GM23248 (cell line): Measurements from ENCODE around the gene MEG3. TPM values are rescaled to one million over a fixed set of nuclear protein-coding genes. Genes with fewer than 3 reads are reported as not detected.

Experiments
- DNase-seq: peaks from one replicate; pipeline ENCODE4 v3.0.0-alpha.2; 2015
- H2AFZ ChIP-seq: fragments of 200-600 bp; sonication (generic); 2 replicates; pipeline ENCODE4 v1.6.1; 2016; ENCODE audit warnings: antibody characterized with exemption
- H3F3A ChIP-seq: fragments of 200-600 bp; sonication (generic); 2 replicates; pipeline ENCODE4 v1.6.1; 2016; ENCODE audit warnings: mild to moderate bottlenecking, antibody characterized with exemption, mixed run types; ENCODE audit not compliant: insufficient read depth
- H3K27ac ChIP-seq: fragments of 200-600 bp; sonication (generic); 2 replicates; pipeline ENCODE4 v1.5.1; 2016; ENCODE audit warnings: mild to moderate bottlenecking
- H3K27me3 ChIP-seq: fragments of 200-600 bp; sonication (generic); replicated peaks from 2 replicates; pipeline ENCODE4 v1.6.1; 2016; ENCODE audit warnings: mild to moderate bottlenecking; ENCODE audit not compliant: insufficient read depth
- H3K36me3 ChIP-seq: fragments of 200-600 bp; sonication (generic); 2 replicates; pipeline ENCODE4 v1.6.1; 2016; ENCODE audit warnings: low read depth, mild to moderate bottlenecking
- H3K4me1 ChIP-seq: fragments of 200-600 bp; sonication (generic); 2 replicates; pipeline ENCODE4 v1.6.1; 2016; ENCODE audit warnings: mild to moderate bottlenecking; ENCODE audit not compliant: insufficient read depth
- H3K4me2 ChIP-seq: fragments of 200-600 bp; sonication (generic); one replicate; pipeline ENCODE4 v1.6.1; 2016; ENCODE audit warnings: mild to moderate bottlenecking; ENCODE audit not compliant: unreplicated experiment
- H3K4me3 ChIP-seq: fragments of 200-600 bp; sonication (generic); 2 replicates; pipeline ENCODE4 v1.5.1; 2016; ENCODE audit warnings: mild to moderate bottlenecking
- H3K79me2 ChIP-seq: fragments of 200-600 bp; sonication (generic); 2 replicates; pipeline ENCODE4 v1.6.1; 2016; ENCODE audit warnings: mild to moderate bottlenecking; ENCODE audit not compliant: insufficient read depth
- H3K9ac ChIP-seq: fragments of 200-600 bp; sonication (generic); 2 replicates; pipeline ENCODE4 v1.6.1; 2016; ENCODE audit warnings: mild to moderate bottlenecking
- H3K9me2 ChIP-seq: fragments of 200-600 bp; sonication (generic); 2 replicates; pipeline ENCODE4 v1.6.1; 2016; ENCODE audit warnings: mixed run types, mild to moderate bottlenecking, moderate library complexity; ENCODE audit not compliant: insufficient read depth
- H3K9me3 ChIP-seq: fragments of 200-600 bp; sonication (generic); one replicate; pipeline ENCODE4 v1.6.1; 2017; ENCODE audit warnings: low read depth
- H4K20me1 ChIP-seq: fragments of 200-600 bp; sonication (generic); 2 replicates; pipeline ENCODE4 v1.6.0; 2016; ENCODE audit not compliant: insufficient read depth
- EZH2 ChIP-seq: fragments of 200-600 bp; sonication (generic); IDR thresholded peaks from 2 replicates; pipeline ENCODE4 v1.6.1; 2018; ENCODE audit warnings: antibody characterized with exemption, mild to moderate bottlenecking; ENCODE audit not compliant: insufficient read depth, poor library complexity, severe bottlenecking
- EZH2phosphoT487 ChIP-seq: fragments of 200-600 bp; sonication (generic); IDR thresholded peaks from 2 replicates; pipeline ENCODE4 v1.6.1; 2018; ENCODE audit warnings: antibody characterized with exemption, moderate library complexity, mild to moderate bottlenecking, low read depth; ENCODE audit not compliant: insufficient read depth
- whole genome bisulfite sequencing, 2 experiments: methylation state at CpG; one replicate each; pipeline ENCODE4 v1.1.6; 2015 to 2017; ENCODE audit warnings: low lambda C conversion rate in 2 of 2, low coverage in 1 of 2; ENCODE audit errors: missing lambda C conversion rate in 2 of 2; 5-methylcytosine and 5-hydroxymethylcytosine counted together
- in situ Hi-C: fragments of 300-500 bp; cut with MboI; formaldehyde crosslinking; loops from 2 replicates; pipeline ENCODE4 v1.15.0; 2020
- polyA plus RNA-seq: library from polyadenylated mRNA; unstranded; fragments of >200 nt; fragmentation: Nextera tagmentation; extraction: Ambion mirVana; gene quantifications from 2 replicates; pipeline ENCODE4 v1.2.1, GENCODE V29; 2016
- total RNA-seq: library from RNA; depleted of rRNA; stranded (reverse); fragments of >200 nt; shearing (Covaris generic); gene quantifications from 2 replicates; pipeline ENCODE4 v1.2.3, GENCODE V29; 2014

The MEG3 gene
- total and polyA plus RNA-seq, 2 experiments from 2014 or later: 101 to 228 TPM

GRCh38 chr14:100845341-100845740, 19.4 kb downstream of the MEG3 start:
- Histone ChIP-seq H3K9ac (no peak overlapping the region), H3K27ac (no peak overlapping the region), H3K9me2 (no peaks in the 10 kb centered on the region), H4K20me1 (peaks cover 4% of the 10 kb centered on the region; the same call in 1 of the 2 replicates), H3K4me1 (peaks cover 35% of the 10 kb centered on the region), H2AFZ (no peak overlapping the region), H3K27me3 (no peaks in the 10 kb centered on the region), H3K79me2 (peaks cover 71% of the 10 kb centered on the region), H3K36me3 (peaks cover 11% of the 10 kb centered on the region), H3K9me3 (no peaks in the 10 kb centered on the region), H3F3A (peaks cover 40% of the 10 kb centered on the region), H3K4me2 (no peak overlapping the region), H3K4me3 (no peak overlapping the region)
- 84 to 91% methylated on average over 16 to 17 of the region's 17 CpGs for WGBS, 2 experiments
- in situ Hi-C loops: loop anchor here (25.0 kb wide), 1 partner anchor 433 kb away; no protein-coding TSS in a partner anchor
- TF ChIP-seq EZH2: no peak
- no peak for TF ChIP-seq EZH2phosphoT487
- DNase-seq: no peak

- TF ChIP-seq EZH2 (no peak), EZH2phosphoT487 (no peak)
- DNase-seq: no peak
- H2AFZ ChIP-seq: no peak overlapping the region
- H3K4me1 ChIP-seq: peaks cover 35% of the 10 kb centered on the region
- peaks cover 11% of the 10 kb centered on the region for H3K36me3 ChIP-seq
- no peak overlapping the region for H3K9ac ChIP-seq
- WGBS, 2 experiments: 79 to 91% methylated on average over 8 of the region's 8 CpGs
- peaks cover 43% of the 10 kb centered on the region for H3F3A ChIP-seq
- no peaks in the 10 kb centered on the region for H3K27me3 ChIP-seq
- no peaks in the 10 kb centered on the region for H3K9me2 ChIP-seq
- H3K4me2 ChIP-seq: no peak overlapping the region
- no peaks in the 10 kb centered on the region for H3K9me3 ChIP-seq
- H3K79me2 ChIP-seq: peaks cover 75% of the 10 kb centered on the region
- in situ Hi-C loops: loop anchor here (25.0 kb wide), 1 partner anchor 434 kb away; no protein-coding TSS in a partner anchor
- H4K20me1 ChIP-seq: peaks cover 4% of the 10 kb centered on the region; the same call in 1 of the 2 replicates
- H3K4me3 ChIP-seq: no peak overlapping the region
- no peak overlapping the region for H3K27ac ChIP-seq
These were observed 20.5 kb downstream of the MEG3 start for GRCh38 chr14:100846309-100846859.

- H3K79me2 ChIP-seq: peaks cover 96% of the 10 kb centered on the region
- no peak for TF ChIP-seq EZH2
- no peak for TF ChIP-seq EZH2phosphoT487
- H4K20me1 ChIP-seq: peaks cover 3% of the 10 kb centered on the region; the same call in 1 of the 2 replicates
- H3K9ac ChIP-seq: peak overlapping the region; percentile 0; the same call in 1 of the 2 replicates
- H3K36me3 ChIP-seq: peaks cover 11% of the 10 kb centered on the region
- peak overlapping the region; percentile 24; the same call in 1 of the 2 replicates for H3K27ac ChIP-seq
- peak overlapping the region; percentile 25 for H3K4me2 ChIP-seq
- peak; percentile 71 for DNase-seq
- no peaks in the 10 kb centered on the region for H3K27me3 ChIP-seq
- H3K4me1 ChIP-seq: peaks cover 18% of the 10 kb centered on the region
- peak overlapping the region; percentile 38; the same call in 1 of the 2 replicates for H3K4me3 ChIP-seq
- H2AFZ ChIP-seq: no peak overlapping the region
- in situ Hi-C loops: loop anchor here (25.0 kb wide), 1 partner anchor 437 kb away; no protein-coding TSS in a partner anchor
- WGBS, 2 experiments: 31 to 34% methylated on average over 8 of the region's 8 CpGs
- no peaks in the 10 kb centered on the region for H3K9me2 ChIP-seq
- H3F3A ChIP-seq: peaks cover 39% of the 10 kb centered on the region; the same call in 1 of the 2 replicates
- H3K9me3 ChIP-seq: no peaks in the 10 kb centered on the region
These were observed 23.3 kb downstream of the MEG3 start for GRCh38 chr14:100849115-100849781.

- Histone ChIP-seq H3K79me2 (peaks cover 97% of the 10 kb centered on the region), H2AFZ (no peak overlapping the region), H3K4me3 (no peak overlapping the region), H3K9me3 (no peaks in the 10 kb centered on the region), H3K4me1 (peaks cover 18% of the 10 kb centered on the region), H3K27ac (no peak overlapping the region), H3K4me2 (no peak overlapping the region), H3K9ac (no peak overlapping the region), H3F3A (peaks cover 39% of the 10 kb centered on the region; the same call in 1 of the 2 replicates), H3K9me2 (no peaks in the 10 kb centered on the region), H4K20me1 (peaks cover 3% of the 10 kb centered on the region; the same call in 1 of the 2 replicates), H3K27me3 (no peaks in the 10 kb centered on the region), H3K36me3 (peaks cover 7% of the 10 kb centered on the region)
- DNase-seq: peak; percentile 64
- in situ Hi-C loops: no loop called here
- TF ChIP-seq EZH2phosphoT487: no peak
- TF ChIP-seq EZH2: no peak
- WGBS, 2 experiments: 65 to 83% methylated on average over 8 of the region's 8 CpGs
These were observed 25.1 kb downstream of the MEG3 start for GRCh38 chr14:100850841-100851585.
